Breast epithelium (tissue), 3 donors: ENCODE results near the gene OR4D9.

Source experiments
- CTCF ChIP-seq, 3 donors: fragments of 450-650 bp; IDR thresholded peaks; one replicate each; pipeline ENCODE4 v1.5.1; 2016 to 2017; ENCODE audit warnings: antibody characterized with exemption in 3 of 3, mild to moderate bottlenecking in 3 of 3, moderate library complexity in 3 of 3
- POLR2AphosphoS5 ChIP-seq, 3 donors: sonication (generic); formaldehyde crosslinking; IDR thresholded peaks; one replicate each; pipeline ENCODE4 v1.6.1; 2017; ENCODE audit warnings: antibody characterized with exemption in 3 of 3

GRCh38 chr11:59479906-59480305 is 31.4 kb upstream of the OR4D9 start:
- TF ChIP-seq POLR2AphosphoS5 (IDR thresholded peaks at IDR 0.05) (no peak), CTCF (IDR thresholded peaks at IDR 0.05) (no peak)
